H9 (cell line): Measurements from ENCODE around the gene ZNHIT1. TPM values are rescaled to one million over a fixed set of nuclear protein-coding genes. Genes with fewer than 3 reads are reported as not detected.
A peak's percentile ranks its signal among the peaks of the same experiment; 100 is the strongest.

ENCODE experiments used
- DNase-seq: peaks from one replicate; pipeline ENCODE4 v3.0.0-alpha.2; 2017
- H2AFZ ChIP-seq: one replicate; pipeline ENCODE4 v1.6.1; 2013; ENCODE audit warnings: mild to moderate bottlenecking, low read length, control low read depth, moderate library complexity
- H2AK5ac ChIP-seq: 2 replicates; pipeline ENCODE4 v1.6.1; 2013; ENCODE audit warnings: low read length, control low read depth, mixed read lengths; ENCODE audit not compliant: insufficient read length
- H2BK120ac ChIP-seq: one replicate; pipeline ENCODE4 v1.6.1; 2013; ENCODE audit warnings: low read depth, mild to moderate bottlenecking, low read length, control low read depth, inconsistent platforms; ENCODE audit not compliant: poor library complexity, severe bottlenecking
- H2BK12ac ChIP-seq: 2 replicates; pipeline ENCODE4 v1.6.1; 2013; ENCODE audit warnings: low read length, control low read depth, mixed read lengths, low read depth; ENCODE audit not compliant: insufficient read length
- H2BK15ac ChIP-seq: 2 replicates; pipeline ENCODE4 v1.6.1; 2013; ENCODE audit warnings: low read depth, low read length, control low read depth
- H2BK20ac ChIP-seq: one replicate; pipeline ENCODE4 v1.6.1; 2013; ENCODE audit warnings: low read depth, mild to moderate bottlenecking, low read length, control low read depth, inconsistent platforms; ENCODE audit not compliant: poor library complexity, severe bottlenecking
- H2BK5ac ChIP-seq: 2 replicates; pipeline ENCODE4 v1.6.1; 2013; ENCODE audit warnings: low read length, control low read depth, mixed read lengths; ENCODE audit not compliant: insufficient read length
- H3K14ac ChIP-seq: 2 replicates; pipeline ENCODE4 v1.6.1; 2013; ENCODE audit warnings: low read length, control low read depth; ENCODE audit not compliant: insufficient read depth
- H3K18ac ChIP-seq: 2 replicates; pipeline ENCODE4 v1.6.1; 2013; ENCODE audit warnings: low read depth, mild to moderate bottlenecking, mixed read lengths, low read length, control low read depth; ENCODE audit not compliant: insufficient read length
- H3K23ac ChIP-seq: 2 replicates; pipeline ENCODE4 v1.6.1; 2013; ENCODE audit warnings: low read length, control low read depth, mixed read lengths, low read depth; ENCODE audit not compliant: insufficient read length
- H3K23me2 ChIP-seq: 2 replicates; pipeline ENCODE4 v1.6.1; 2013; ENCODE audit warnings: low read depth, mild to moderate bottlenecking, mixed read lengths, low read length, control low read depth; ENCODE audit not compliant: insufficient read length, poor library complexity, severe bottlenecking
- H3K27ac ChIP-seq: 2 replicates; pipeline ENCODE4 v1.5.1; 2013; ENCODE audit warnings: low read length, control low read depth, mixed read lengths, low read depth; ENCODE audit not compliant: insufficient read length
- H3K27me3 ChIP-seq: 2 replicates; pipeline ENCODE4 v1.6.1; 2013; ENCODE audit warnings: low read length, control low read depth, inconsistent platforms; ENCODE audit not compliant: insufficient read depth
- H3K4ac ChIP-seq: 2 replicates; pipeline ENCODE4 v1.6.1; 2013; ENCODE audit warnings: low read depth, mild to moderate bottlenecking, control low read depth, inconsistent platforms, low read length, moderate library complexity
- H3K4me1 ChIP-seq: 2 replicates; pipeline ENCODE4 v1.6.1; 2013; ENCODE audit warnings: low read length, control low read depth, inconsistent platforms; ENCODE audit not compliant: insufficient read depth
- H3K4me2 ChIP-seq: 2 replicates; pipeline ENCODE4 v1.6.1; 2013; ENCODE audit warnings: low read length, control low read depth, mixed read lengths; ENCODE audit not compliant: insufficient read length, insufficient read depth
- H3K56ac ChIP-seq: 2 replicates; pipeline ENCODE4 v1.6.1; 2013; ENCODE audit warnings: low read depth, mild to moderate bottlenecking, mixed read lengths, low read length, control low read depth; ENCODE audit not compliant: insufficient read length
- H3K79me1 ChIP-seq: 2 replicates; pipeline ENCODE4 v1.6.1; 2013; ENCODE audit warnings: low read depth, mild to moderate bottlenecking, moderate library complexity, low read length, control low read depth, inconsistent platforms; ENCODE audit not compliant: insufficient read depth, poor library complexity, severe bottlenecking
- H3K79me2 ChIP-seq: 2 replicates; pipeline ENCODE4 v1.6.1; 2013; ENCODE audit warnings: low read length, control low read depth, inconsistent platforms; ENCODE audit not compliant: insufficient read depth
- H3K9ac ChIP-seq: 2 replicates; pipeline ENCODE4 v1.6.1; 2013; ENCODE audit warnings: low read length, control low read depth, mixed read lengths; ENCODE audit not compliant: insufficient read length; ENCODE audit errors: extremely low read depth
- H3K9me3 ChIP-seq: one replicate; pipeline ENCODE4 v1.6.1; 2013; ENCODE audit warnings: low read depth, low read length, inconsistent platforms; ENCODE audit not compliant: control insufficient read depth
- H3T11ph ChIP-seq: one replicate; pipeline ENCODE4 v1.6.1; 2013; ENCODE audit warnings: mild to moderate bottlenecking, low read length, control low read depth, inconsistent platforms
- H4K20me1 ChIP-seq: one replicate; pipeline ENCODE4 v1.6.1; 2013; ENCODE audit not compliant: control insufficient read depth, insufficient read length, insufficient read depth
- H4K5ac ChIP-seq: 2 replicates; pipeline ENCODE4 v1.6.1; 2013; ENCODE audit warnings: low read depth, mild to moderate bottlenecking, mixed read lengths, low read length, control low read depth; ENCODE audit not compliant: insufficient read length
- H4K8ac ChIP-seq: replicated peaks from 2 replicates; pipeline ENCODE4 v1.6.1; 2013; ENCODE audit warnings: low read length, control low read depth, mixed read lengths, low read depth; ENCODE audit not compliant: insufficient read length
- H4K91ac ChIP-seq: 2 replicates; pipeline ENCODE4 v1.6.1; 2013; ENCODE audit warnings: low read depth, mild to moderate bottlenecking, moderate library complexity, mixed read lengths, low read length, control low read depth; ENCODE audit not compliant: insufficient read length
- H3K27ac Mint-ChIP-seq, 3 experiments: 2 replicates in 2 of 3; 3 replicates in 1 of 3; pipeline ENCODE4 v1.8.0; 2020 to 2021; ENCODE audit warnings: mixed read lengths in 3 of 3, mild to moderate bottlenecking in 1 of 3, moderate library complexity in 1 of 3
- H3K27me3 Mint-ChIP-seq: 2 replicates; pipeline ENCODE4 v1.8.0; 2021; ENCODE audit warnings: low read depth, mild to moderate bottlenecking, moderate library complexity, mixed read lengths
- H3K36me3 Mint-ChIP-seq, 3 experiments: 2 replicates in 2 of 3; 3 replicates in 1 of 3; pipeline ENCODE4 v1.8.0; 2020 to 2021; ENCODE audit warnings: low read depth in 3 of 3, mixed read lengths in 3 of 3; ENCODE audit not compliant: insufficient read depth in 1 of 3
- H3K4me1 Mint-ChIP-seq, 2 experiments: 2 replicates each; pipeline ENCODE4 v1.8.0; 2020; ENCODE audit warnings: mixed read lengths in 2 of 2
- H3K4me3 Mint-ChIP-seq, 2 experiments: 2 replicates in 1 of 2; 3 replicates in 1 of 2; pipeline ENCODE4 v1.8.0; 2020 to 2021; ENCODE audit warnings: mild to moderate bottlenecking in 2 of 2, mixed read lengths in 2 of 2, moderate library complexity in 1 of 2
- H3K9me3 Mint-ChIP-seq, 2 experiments: 2 replicates in 1 of 2; 3 replicates in 1 of 2; pipeline ENCODE4 v1.8.0; 2020; ENCODE audit warnings: mild to moderate bottlenecking in 2 of 2, mixed read lengths in 2 of 2, moderate library complexity in 1 of 2
- CTCF ChIP-seq: fragments of 200-600 bp; sonication (generic); conservative IDR thresholded peaks from 3 replicates; pipeline ENCODE4 v1.8.0; 2021; ENCODE audit warnings: antibody characterized with exemption, mild to moderate bottlenecking
- WGBS: extraction: QIAGEN DNeasy Blood & Tissue Kit; methylation state at CpG from one replicate; pipeline ENCODE4 v1.1.7; 2013; ENCODE audit warnings: missing lambda C conversion rate, low lambda C conversion rate, mixed read lengths; ENCODE audit not compliant: insufficient read length; ENCODE audit errors: extremely low coverage; 5-methylcytosine and 5-hydroxymethylcytosine counted together
- total RNA-seq: library from RNA; stranded (reverse); gene quantifications from 2 replicates; pipeline ENCODE4 v1.2.1, GENCODE V29; 2021

The ZNHIT1 gene
- total RNA-seq, 1 experiment from 2014 or later: 52.7 TPM

GRCh38 chr7:101234636-101235035, 16.7 kb downstream of the ZNHIT1 start:
- DNase-seq: no peak
- no peaks in the 10 kb centered on the region for H3K23me2 ChIP-seq
- no peak overlapping the region for H3K56ac ChIP-seq
- no peaks in the 10 kb centered on the region for H3K27me3 ChIP-seq
- no peak for TF ChIP-seq CTCF
- H3K79me1 ChIP-seq: no peaks in the 10 kb centered on the region
- H2BK12ac ChIP-seq: no peak overlapping the region
- H3K23ac ChIP-seq: no peak overlapping the region
- Mint-ChIP-seq H3K27ac (peak overlapping the region in 1 of 3 experiments; percentile 20; a peak in 1 of 7 replicates), H3K9me3 (no peaks in the 10 kb centered on the region), H3K4me1 (peaks cover 21 to 39% of the 10 kb centered on the region in 2 experiments), H3K27me3 (no peaks in the 10 kb centered on the region), H3K4me3 (peak overlapping the region; percentile 4 to 46; a peak in 2 of 5 replicates), H3K36me3 (peaks cover 0 to 22% (median 0%) of the 10 kb centered on the region in 3 experiments; a peak in 4 of 7 replicates)
- no peaks in the 10 kb centered on the region for H3K79me2 ChIP-seq
- H2BK20ac ChIP-seq: no peak overlapping the region
- no peak overlapping the region for H4K5ac ChIP-seq
- 0 out of 2 replicates have a peak, but pooled peaks cover 3% of the 10 kb centered on the region for H3K4me1 ChIP-seq
- no peaks in the 10 kb centered on the region for H4K20me1 ChIP-seq
- no peak overlapping the region for H3K14ac ChIP-seq
- H3K9ac ChIP-seq: no peak overlapping the region
- no peak overlapping the region for H2AFZ ChIP-seq
- H3K4ac ChIP-seq: no peak overlapping the region
- no peak overlapping the region for H4K91ac ChIP-seq
- no peak overlapping the region for H2BK15ac ChIP-seq
- no peak overlapping the region for H3K18ac ChIP-seq
- H2BK5ac ChIP-seq: no peak overlapping the region
- no peaks in the 10 kb centered on the region for H3K9me3 ChIP-seq
- WGBS: no CpG with 5 or more reads among the region's 5 CpGs
- H3K4me2 ChIP-seq: no peak overlapping the region
- H3K27ac ChIP-seq: no peak overlapping the region
- H2BK120ac ChIP-seq: no peak overlapping the region
- H3T11ph ChIP-seq: no peak overlapping the region
- H2AK5ac ChIP-seq: no peak overlapping the region
- no peak overlapping the region for H4K8ac ChIP-seq
